ENCODE data around the gene NPPC. TPM values are rescaled to one million over a fixed set of nuclear protein-coding genes. Genes with fewer than 3 reads are reported as not detected.

The NPPC gene
- total and polyA plus RNA-seq, 9 donors = 1.5 to 17.3 (median 4.7) TPM

DNA sequence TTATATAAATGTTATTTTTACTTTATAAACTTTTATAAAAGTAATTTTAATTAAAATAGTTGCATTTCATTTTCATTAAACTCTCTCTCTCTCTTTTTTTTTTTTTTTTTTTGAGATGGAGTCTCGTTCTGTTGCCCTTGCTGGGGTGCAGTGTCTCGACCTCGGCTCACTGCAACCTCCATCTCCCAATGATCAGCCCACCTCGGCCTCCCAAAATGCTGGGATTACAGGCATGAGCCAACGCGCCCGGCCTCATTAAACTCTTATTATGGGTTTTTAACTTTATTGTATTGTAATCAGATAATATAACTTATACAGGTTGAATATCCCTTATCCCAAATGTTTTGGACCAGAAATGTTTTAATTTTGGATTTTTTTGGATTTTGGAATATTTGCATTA lies 10.9 kb upstream of the NPPC start:
- no peak for DNase-seq
- H3K36me3 ChIP-seq (ENCODE audit: control insufficient read depth, insufficient read depth, low read length) = no peaks in the 10 kb centered on the region
- H3K27me3 ChIP-seq (ENCODE audit: control insufficient read depth, insufficient read depth, low read length) = no peaks in the 10 kb centered on the region
- no peak overlapping the region for H3K27ac ChIP-seq (ENCODE audit: low read length)
- WGBS (ENCODE audit: insufficient coverage) = 80% methylated on average over 2 of the region's 7 CpGs
- peaks cover 28% of the 10 kb centered on the region for H3K4me1 ChIP-seq (ENCODE audit: control insufficient read depth, insufficient read depth, low read length)
- no peak overlapping the region for H3K4me3 ChIP-seq (ENCODE audit: low read length)
- H3K9me3 ChIP-seq (replicated peaks; ENCODE audit: control insufficient read depth, low read depth, low read length) = no peaks in the 10 kb centered on the region

DNA sequence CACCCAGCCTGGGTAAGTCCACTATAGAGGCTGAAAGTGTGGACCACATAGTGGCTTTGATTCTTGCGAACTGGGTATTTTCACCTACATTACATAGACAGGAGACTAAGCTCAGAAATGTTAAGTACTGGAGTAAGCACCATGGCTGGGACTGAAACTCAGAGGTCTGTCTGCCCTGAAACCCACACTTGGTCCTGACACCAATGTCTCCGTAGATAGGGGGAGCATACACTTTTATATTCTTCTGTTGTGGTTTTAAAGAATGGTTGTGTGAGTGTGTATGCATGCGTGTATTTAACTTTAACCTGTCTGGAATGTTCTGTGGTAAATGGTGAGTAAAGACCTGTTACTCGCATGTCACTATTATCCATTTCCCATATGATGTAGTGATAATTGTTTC lies 10.3 kb upstream of the NPPC start:
- H3K27ac ChIP-seq (ENCODE audit: low read length) = no peak overlapping the region
- H3K27me3 ChIP-seq (ENCODE audit: control insufficient read depth, insufficient read depth, low read length) = no peaks in the 10 kb centered on the region
- DNase-seq = no peak
- peaks cover 33% of the 10 kb centered on the region for H3K4me1 ChIP-seq (ENCODE audit: control insufficient read depth, insufficient read depth, low read length)
- no peak overlapping the region for H3K4me3 ChIP-seq (ENCODE audit: low read length)
- H3K36me3 ChIP-seq (ENCODE audit: control insufficient read depth, insufficient read depth, low read length) = no peaks in the 10 kb centered on the region
- H3K9me3 ChIP-seq (replicated peaks; ENCODE audit: control insufficient read depth, low read depth, low read length) = no peaks in the 10 kb centered on the region
- WGBS (ENCODE audit: insufficient coverage) = no CpG with 5 or more reads among the region's 4 CpGs

DNA sequence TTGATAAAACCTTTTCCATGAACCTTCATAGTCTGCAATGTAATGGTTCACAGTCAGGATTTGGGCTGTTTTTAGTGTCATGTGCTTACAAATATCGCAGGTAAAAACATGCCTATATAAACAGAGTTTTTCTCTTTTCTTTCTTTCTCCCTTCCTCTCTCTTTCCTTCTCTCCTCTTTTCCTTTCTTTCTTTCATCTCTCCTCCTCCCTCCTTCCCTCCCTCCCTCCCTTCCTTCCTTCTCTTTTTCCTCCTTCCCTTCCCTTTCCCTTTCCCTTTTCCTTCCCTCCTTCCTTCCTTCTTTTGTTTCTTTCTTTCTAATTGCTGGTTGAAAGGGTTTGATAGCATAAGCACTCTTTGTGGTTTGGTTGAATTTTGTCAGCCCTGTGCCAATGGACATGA lies 9.6 kb upstream of the NPPC start:
- Histone ChIP-seq H3K4me3 (ENCODE audit: low read length) (no peak overlapping the region), H3K9me3 (replicated peaks; ENCODE audit: control insufficient read depth, low read depth, low read length) (no peaks in the 10 kb centered on the region), H3K27me3 (ENCODE audit: control insufficient read depth, insufficient read depth, low read length) (no peaks in the 10 kb centered on the region), H3K36me3 (ENCODE audit: control insufficient read depth, insufficient read depth, low read length) (no peaks in the 10 kb centered on the region), H3K27ac (ENCODE audit: low read length) (no peak overlapping the region), H3K4me1 (ENCODE audit: control insufficient read depth, insufficient read depth, low read length) (peaks cover 40% of the 10 kb centered on the region)
- no peak for DNase-seq
- no CpG with 5 or more reads among the region's 1 CpG for WGBS (ENCODE audit: insufficient coverage)

DNA sequence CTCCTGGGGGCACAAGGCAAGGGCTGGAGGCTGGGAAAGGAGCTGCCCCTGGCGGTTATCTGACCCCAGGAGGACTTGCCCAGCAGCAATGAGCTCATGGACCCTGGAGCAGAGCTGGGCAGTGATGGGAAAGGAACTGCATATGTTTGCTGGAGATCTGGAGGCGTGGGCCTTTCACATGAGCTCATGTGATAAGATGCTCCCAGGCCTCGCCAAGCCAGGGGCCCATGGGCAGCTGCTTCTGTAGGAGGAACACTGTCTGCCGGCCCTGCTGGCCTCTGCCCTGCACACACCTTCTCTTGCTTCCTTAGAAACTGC lies 9.0 kb upstream of the NPPC start:
- Histone ChIP-seq H3K27me3 (ENCODE audit: control insufficient read depth, insufficient read depth, low read length) (no peaks in the 10 kb centered on the region), H3K4me3 (ENCODE audit: low read length) (no peak overlapping the region), H3K36me3 (ENCODE audit: control insufficient read depth, insufficient read depth, low read length) (no peaks in the 10 kb centered on the region), H3K27ac (ENCODE audit: low read length) (peak overlapping the region; percentile 84), H3K4me1 (ENCODE audit: control insufficient read depth, insufficient read depth, low read length) (peaks cover 47% of the 10 kb centered on the region), H3K9me3 (replicated peaks; ENCODE audit: control insufficient read depth, low read depth, low read length) (no peaks in the 10 kb centered on the region)
- DNase-seq = peak; percentile 33
- WGBS (ENCODE audit: insufficient coverage) = 76% methylated on average over 3 of the region's 4 CpGs

DNA sequence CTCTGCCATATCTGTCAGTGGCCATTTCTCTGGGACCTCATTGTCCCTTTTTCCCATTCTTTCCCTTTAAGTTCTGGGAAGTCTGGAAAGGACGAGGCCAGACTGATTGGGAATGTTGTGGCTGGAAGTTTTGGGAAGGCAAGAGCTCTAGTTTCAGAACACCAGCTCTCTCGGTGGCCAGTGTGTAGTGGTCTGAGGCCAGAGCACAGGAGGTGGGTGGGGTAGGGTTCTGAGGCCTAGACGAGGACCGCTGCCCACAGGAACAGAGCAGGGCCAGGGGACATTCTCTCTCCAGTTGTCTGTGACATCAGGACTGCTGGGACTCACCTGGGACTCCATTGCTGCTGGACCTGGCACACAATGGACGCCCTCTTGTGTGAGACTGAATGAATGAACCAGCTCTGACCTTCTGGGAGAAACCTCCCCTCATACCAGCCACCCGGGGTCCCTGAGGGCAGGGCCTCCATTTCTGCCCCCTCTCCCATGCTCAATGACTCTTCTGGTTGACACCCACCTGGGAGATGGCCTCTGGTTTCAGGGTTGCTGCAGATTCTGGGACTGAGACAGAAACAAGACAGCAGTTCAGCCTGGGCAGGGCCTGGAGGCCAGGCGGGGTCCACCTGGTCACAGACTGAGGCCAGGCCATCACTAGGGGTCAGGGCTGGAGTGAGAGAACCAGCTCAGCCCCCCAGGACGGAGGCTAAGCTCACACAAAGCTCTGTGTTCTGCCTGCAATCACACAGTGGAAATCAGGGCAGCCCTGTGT lies 8.4 kb upstream of the NPPC start:
- Histone ChIP-seq H3K9me3 (replicated peaks; ENCODE audit: control insufficient read depth, low read depth, low read length) (no peaks in the 10 kb centered on the region), H3K27ac (ENCODE audit: low read length) (peak overlapping the region; percentile 84), H3K27me3 (ENCODE audit: control insufficient read depth, insufficient read depth, low read length) (no peaks in the 10 kb centered on the region), H3K4me1 (ENCODE audit: control insufficient read depth, insufficient read depth, low read length) (peaks cover 52% of the 10 kb centered on the region), H3K4me3 (ENCODE audit: low read length) (no peak overlapping the region), H3K36me3 (ENCODE audit: control insufficient read depth, insufficient read depth, low read length) (no peaks in the 10 kb centered on the region)
- no peak for DNase-seq
- 57% methylated on average over 6 of the region's 8 CpGs for WGBS (ENCODE audit: insufficient coverage)

DNA sequence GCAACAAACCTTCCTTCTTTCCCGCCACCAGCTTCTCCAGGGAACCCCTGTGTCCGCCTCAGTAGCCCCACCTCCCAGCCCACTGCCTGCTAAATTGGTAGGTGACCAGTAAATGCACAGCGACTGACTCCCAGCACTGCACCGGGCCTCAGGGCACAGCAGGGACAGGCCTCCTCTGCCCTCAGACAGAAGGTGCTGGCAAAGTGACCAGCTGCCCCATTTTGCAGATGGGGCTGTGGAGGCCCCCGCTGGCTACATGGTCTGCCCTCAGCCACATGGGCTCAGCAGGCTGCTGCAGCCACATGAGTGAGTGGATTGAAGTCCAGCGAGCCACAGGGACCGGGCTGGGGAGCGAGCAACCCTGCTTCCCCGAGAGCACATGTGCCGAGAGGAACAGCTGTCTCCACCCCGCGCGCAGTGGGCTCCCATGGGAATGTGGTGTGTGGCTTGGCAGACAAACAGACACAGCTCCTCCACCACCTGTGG lies 7.8 kb upstream of the NPPC start:
- WGBS (ENCODE audit: insufficient coverage) = 49% methylated on average over 11 of the region's 13 CpGs
- Histone ChIP-seq H3K9me3 (replicated peaks; ENCODE audit: control insufficient read depth, low read depth, low read length) (no peaks in the 10 kb centered on the region), H3K4me1 (ENCODE audit: control insufficient read depth, insufficient read depth, low read length) (peaks cover 59% of the 10 kb centered on the region), H3K4me3 (ENCODE audit: low read length) (no peak overlapping the region), H3K36me3 (ENCODE audit: control insufficient read depth, insufficient read depth, low read length) (no peaks in the 10 kb centered on the region), H3K27ac (ENCODE audit: low read length) (peak overlapping the region; percentile 84), H3K27me3 (ENCODE audit: control insufficient read depth, insufficient read depth, low read length) (peaks cover 2% of the 10 kb centered on the region)
- peak; percentile 86 for DNase-seq

DNA sequence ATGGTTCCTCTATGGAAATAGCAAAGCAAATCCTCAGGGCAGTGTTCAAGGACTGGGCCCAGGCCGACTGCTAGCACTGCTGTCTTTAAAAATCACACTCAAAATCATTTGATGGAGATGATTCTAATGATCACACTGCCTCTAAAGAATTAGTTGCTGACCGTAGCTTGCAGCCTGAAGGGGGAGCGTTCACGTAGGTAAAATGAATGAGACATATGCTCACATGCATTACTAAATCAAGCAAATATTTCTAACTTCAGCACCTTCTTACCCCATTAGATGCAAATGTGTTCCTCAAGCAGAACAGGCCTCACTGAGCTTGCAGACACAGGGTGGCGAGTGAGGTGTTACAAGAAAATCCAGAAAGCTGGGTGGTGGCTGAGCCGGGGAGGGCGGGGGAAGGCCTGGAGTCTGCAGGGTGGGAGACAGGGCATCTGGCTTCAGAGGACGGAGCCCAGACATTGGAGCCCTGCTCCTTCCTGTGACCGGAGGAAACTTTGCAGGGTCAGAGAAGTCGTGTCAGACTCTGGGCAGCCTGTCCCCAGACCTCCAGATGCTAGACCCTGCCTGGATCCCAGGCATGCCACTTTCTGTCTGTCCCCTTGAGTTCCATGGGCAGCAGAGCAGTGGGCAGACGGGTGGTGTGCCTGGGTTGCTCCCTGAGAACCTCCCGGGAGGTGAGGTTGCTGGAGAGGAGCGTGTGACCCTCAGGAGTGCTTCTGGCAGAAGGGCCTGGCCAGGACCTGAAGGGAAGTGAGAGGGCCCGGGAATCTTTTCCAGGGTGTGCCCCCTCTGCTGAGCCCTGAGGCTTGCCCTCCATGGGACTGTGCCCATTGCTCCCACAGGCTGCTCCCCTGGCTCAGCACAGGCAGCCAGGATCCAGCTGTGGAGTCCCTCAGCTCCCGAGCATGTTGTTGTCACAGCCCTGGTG lies 7.1 kb upstream of the NPPC start:
- no peaks in the 10 kb centered on the region for H3K9me3 ChIP-seq (replicated peaks; ENCODE audit: control insufficient read depth, low read depth, low read length)
- H3K27me3 ChIP-seq (ENCODE audit: control insufficient read depth, insufficient read depth, low read length) = peaks cover 2% of the 10 kb centered on the region
- H3K36me3 ChIP-seq (ENCODE audit: control insufficient read depth, insufficient read depth, low read length) = no peaks in the 10 kb centered on the region
- H3K4me1 ChIP-seq (ENCODE audit: control insufficient read depth, insufficient read depth, low read length) = peaks cover 65% of the 10 kb centered on the region
- H3K27ac ChIP-seq (ENCODE audit: low read length) = peak overlapping the region; percentile 84
- WGBS (ENCODE audit: insufficient coverage) = 67% methylated on average over 11 of the region's 15 CpGs
- no peak overlapping the region for H3K4me3 ChIP-seq (ENCODE audit: low read length)
- no peak for DNase-seq

DNA sequence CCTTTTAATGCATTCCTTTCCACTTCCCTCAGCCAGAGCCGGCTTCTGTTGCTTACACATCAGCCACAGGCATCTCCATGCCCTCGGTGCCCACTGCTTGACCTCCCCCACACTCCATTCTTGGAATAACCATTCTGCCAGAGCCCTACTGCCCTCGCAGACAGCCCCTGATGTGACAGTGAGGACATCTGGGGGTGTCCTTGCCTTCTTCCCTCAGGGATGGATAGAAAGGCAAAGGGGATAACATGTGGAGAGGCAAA lies 6.4 kb upstream of the NPPC start:
- no peaks in the 10 kb centered on the region for H3K9me3 ChIP-seq (replicated peaks; ENCODE audit: control insufficient read depth, low read depth, low read length)
- WGBS (ENCODE audit: insufficient coverage) = 75% methylated on average over 1 of the region's 3 CpGs
- H3K4me1 ChIP-seq (ENCODE audit: control insufficient read depth, insufficient read depth, low read length) = peaks cover 65% of the 10 kb centered on the region
- H3K4me3 ChIP-seq (ENCODE audit: low read length) = no peak overlapping the region
- H3K27ac ChIP-seq (ENCODE audit: low read length) = no peak overlapping the region
- H3K27me3 ChIP-seq (ENCODE audit: control insufficient read depth, insufficient read depth, low read length) = peaks cover 7% of the 10 kb centered on the region
- no peak for DNase-seq
- no peaks in the 10 kb centered on the region for H3K36me3 ChIP-seq (ENCODE audit: control insufficient read depth, insufficient read depth, low read length)

DNA sequence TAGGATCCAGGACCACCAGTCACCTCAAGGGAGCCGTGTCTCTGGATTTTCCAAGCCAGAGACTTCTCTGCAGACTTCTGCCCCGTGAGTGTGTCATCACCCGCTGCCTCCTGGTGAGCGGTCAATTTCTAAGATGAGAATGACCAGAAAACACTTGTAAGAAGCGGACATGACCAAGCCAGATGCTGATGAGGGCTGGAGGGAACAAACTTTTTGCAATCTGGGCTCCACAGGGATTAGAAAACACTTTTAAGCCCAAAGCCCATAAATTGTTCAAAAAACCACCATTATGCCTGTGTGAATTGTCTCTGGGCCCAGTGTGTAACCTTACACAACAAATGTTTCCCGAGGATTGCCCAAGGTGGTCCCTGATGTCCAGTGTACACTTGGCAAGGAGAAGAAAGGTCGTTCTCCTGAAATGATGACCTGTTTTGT lies 5.3 kb upstream of the NPPC start:
- peaks cover 76% of the 10 kb centered on the region for H3K4me1 ChIP-seq (ENCODE audit: control insufficient read depth, insufficient read depth, low read length)
- peaks cover 18% of the 10 kb centered on the region for H3K27me3 ChIP-seq (ENCODE audit: control insufficient read depth, insufficient read depth, low read length)
- no peak overlapping the region for H3K4me3 ChIP-seq (ENCODE audit: low read length)
- H3K9me3 ChIP-seq (replicated peaks; ENCODE audit: control insufficient read depth, low read depth, low read length) = no peaks in the 10 kb centered on the region
- H3K36me3 ChIP-seq (ENCODE audit: control insufficient read depth, insufficient read depth, low read length) = no peaks in the 10 kb centered on the region
- H3K27ac ChIP-seq (ENCODE audit: low read length) = peak overlapping the region; percentile 82
- DNase-seq = peak; percentile 88
- WGBS (ENCODE audit: insufficient coverage) = 52% methylated on average over 4 of the region's 7 CpGs

DNA sequence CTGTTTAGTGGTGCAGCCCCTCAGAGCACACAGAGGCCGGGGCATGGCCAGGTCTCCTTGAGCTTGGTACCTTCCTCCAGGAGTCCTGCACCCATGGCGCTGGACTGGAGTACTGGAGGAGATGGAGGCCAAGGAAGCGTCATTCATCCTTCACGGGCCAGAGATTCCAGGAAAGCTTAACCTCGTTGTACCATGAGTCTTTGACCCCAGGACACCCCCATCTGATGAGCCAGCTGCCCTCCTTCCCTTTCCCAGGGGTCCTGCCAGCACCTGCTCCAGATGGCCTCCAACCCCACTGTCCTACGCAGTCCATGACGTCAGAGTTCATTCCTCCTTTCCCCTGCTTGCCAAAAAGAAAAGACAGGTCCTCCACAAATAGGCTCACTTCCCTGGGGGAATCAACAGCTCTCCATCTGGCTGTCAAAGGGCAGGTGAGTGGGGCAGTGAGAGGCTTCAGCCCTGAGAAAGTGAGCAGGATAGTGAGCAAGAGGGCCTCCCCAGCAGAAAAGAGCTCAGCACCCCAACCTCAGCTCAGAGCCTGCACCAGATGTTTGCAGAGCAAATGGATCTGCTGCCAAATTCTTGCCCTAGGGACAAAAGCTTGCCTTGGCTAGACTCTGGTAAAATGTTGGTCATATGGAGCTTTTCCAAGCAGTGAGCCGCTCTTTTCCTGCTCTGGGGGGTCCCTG lies 4.5 kb upstream of the NPPC start:
- no peak overlapping the region for H3K4me3 ChIP-seq (ENCODE audit: low read length)
- peak overlapping the region; percentile 82 for H3K27ac ChIP-seq (ENCODE audit: low read length)
- peak; percentile 88 for DNase-seq
- H3K4me1 ChIP-seq (ENCODE audit: control insufficient read depth, insufficient read depth, low read length) = peaks cover 80% of the 10 kb centered on the region
- H3K36me3 ChIP-seq (ENCODE audit: control insufficient read depth, insufficient read depth, low read length) = no peaks in the 10 kb centered on the region
- H3K27me3 ChIP-seq (ENCODE audit: control insufficient read depth, insufficient read depth, low read length) = peaks cover 23% of the 10 kb centered on the region
- WGBS (ENCODE audit: insufficient coverage) = 31% methylated on average over 4 of the region's 8 CpGs
- H3K9me3 ChIP-seq (replicated peaks; ENCODE audit: control insufficient read depth, low read depth, low read length) = no peaks in the 10 kb centered on the region

Data from muscle of leg (tissue), 11 donors.